Dedifferentiated amniotic fluid mesenchymal stem cell (primary cell): ENCODE data around the gene ATP1A4.
"Not testable (repeated sequence)": the region's sequence is repeated elsewhere in the genome, so short reads cannot be mapped to it uniquely, and the experiment has no call there.

Experiments
- DNase-seq: peaks from one replicate; pipeline ENCODE4 v3.0.0-alpha.2; 2016; ENCODE audit errors: extremely low spot score

ATP1A4 gene

DNA sequence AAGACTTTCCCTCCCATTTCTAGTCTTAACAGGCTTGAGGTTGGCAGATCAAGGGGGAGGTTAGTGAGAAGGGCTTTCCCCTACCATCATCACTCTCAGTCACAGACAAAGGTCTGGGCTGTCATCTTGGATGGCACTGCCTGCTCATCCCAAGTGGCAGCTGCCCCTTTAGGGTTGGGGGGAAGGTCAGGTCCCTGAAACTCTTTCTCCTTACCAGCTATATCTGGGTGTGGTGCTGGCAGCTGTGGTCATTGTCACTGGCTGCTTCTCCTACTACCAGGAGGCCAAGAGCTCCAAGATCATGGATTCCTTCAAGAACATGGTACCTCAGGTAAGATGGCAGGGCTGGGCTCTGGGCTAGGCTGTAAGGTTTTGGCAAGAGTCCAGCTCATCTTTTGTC lies 27.7 kb upstream of the ATP1A4 start:
- DNase-seq = no peak

- peak; percentile 27 for DNase-seq
These were observed 26.5 kb upstream of the ATP1A4 start for GRCh38 chr1:160124705-160125478.

GRCh38 chr1:160125746-160126145 lies 25.7 kb upstream of the ATP1A4 start:
- DNase-seq = no peak

- DNase-seq = not testable (repeated sequence)
These were observed 25.1 kb upstream of the ATP1A4 start for GRCh38 chr1:160126342-160126741.

GRCh38 chr1:160127381-160127780 lies 24.0 kb upstream of the ATP1A4 start:
- DNase-seq = no peak

DNA sequence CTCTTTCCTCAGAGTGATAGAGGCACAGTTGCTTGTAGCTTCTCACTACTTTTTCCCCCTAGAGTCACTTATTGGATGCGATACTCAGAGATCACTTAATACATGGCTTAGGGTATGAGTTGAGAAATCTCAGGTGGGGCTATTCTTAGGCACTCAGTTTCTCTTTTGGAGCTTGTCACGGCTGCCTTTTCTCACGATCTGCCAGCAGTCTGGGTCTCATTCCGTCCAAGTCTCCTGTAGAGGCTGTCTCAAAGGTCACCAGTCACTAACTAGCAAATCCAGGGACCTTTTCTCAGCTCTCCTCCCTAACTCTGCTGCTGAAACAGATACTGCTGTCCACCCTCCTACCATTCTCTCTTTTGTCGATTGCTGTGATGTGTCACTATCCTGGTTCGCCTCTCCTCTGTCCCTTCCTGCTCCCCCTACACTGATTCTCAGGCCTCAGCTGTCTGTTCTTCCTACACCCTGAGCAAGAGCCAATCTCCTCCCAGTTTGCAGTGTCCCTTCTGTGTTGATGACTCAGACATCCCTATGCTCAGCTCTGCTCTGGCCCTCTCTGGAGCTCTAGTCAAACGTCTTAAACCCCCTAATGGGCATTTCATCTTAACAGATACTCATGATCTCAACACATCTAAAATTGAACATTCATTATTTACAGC lies 23.4 kb upstream of the ATP1A4 start:
- peak; percentile 31 for DNase-seq

DNA sequence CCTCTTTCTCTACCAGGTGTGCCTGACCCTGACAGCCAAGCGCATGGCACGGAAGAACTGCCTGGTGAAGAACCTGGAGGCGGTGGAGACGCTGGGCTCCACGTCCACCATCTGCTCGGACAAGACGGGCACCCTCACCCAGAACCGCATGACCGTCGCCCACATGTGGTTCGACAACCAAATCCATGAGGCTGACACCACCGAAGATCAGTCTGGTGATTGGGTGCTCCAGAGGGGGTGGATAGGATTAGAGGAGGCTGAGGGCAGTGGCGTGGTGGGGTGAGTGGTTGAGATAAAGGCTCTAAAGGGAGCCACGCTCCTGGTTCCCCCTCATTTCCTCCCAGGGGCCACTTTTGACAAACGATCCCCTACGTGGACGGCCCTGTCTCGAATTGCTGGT lies 22.8 kb upstream of the ATP1A4 start:
- no peak for DNase-seq

GRCh38 chr1:160129046-160129445 lies 22.4 kb upstream of the ATP1A4 start:
- no peak for DNase-seq

DNA sequence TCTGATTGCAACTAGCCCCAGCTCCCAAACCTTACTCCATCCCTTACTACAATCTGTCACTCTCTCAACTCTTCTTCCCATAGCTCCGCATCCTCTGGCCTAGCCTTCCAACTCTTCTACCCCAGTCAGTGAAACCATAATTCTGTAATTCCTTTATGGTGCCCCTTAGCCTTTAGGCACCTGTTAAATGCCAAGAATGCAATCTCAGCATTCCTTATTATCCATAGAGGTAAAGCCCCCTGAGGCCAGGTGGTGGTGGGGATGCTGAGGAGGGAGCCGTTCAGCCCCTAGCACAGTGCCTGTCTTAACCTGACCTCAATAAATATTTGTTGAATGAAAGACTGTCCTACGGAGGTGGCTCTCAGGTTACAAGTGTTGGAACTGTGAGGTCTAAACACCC lies 21.8 kb upstream of the ATP1A4 start:
- DNase-seq = no peak

- no peak for DNase-seq
These were observed 21.4 kb upstream of the ATP1A4 start for GRCh38 chr1:160129966-160130365.

DNA sequence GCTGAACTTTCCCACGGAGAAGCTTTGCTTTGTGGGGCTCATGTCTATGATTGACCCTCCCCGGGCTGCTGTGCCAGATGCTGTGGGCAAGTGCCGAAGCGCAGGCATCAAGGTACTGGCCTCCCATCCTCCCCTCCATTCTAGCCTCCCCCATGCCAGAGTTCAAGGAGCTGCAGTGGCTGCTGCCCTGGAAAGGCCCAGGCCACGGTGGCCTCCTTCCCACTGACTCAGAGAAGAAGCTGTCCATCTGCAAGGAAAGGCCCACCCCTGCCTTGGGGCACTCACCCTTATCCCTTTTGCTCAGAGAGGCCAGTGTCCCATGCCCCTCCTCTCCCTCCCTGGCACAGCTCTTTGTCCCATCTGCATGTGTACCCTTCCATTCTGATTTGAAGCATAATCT lies 20.9 kb upstream of the ATP1A4 start:
- DNase-seq = no peak

DNA sequence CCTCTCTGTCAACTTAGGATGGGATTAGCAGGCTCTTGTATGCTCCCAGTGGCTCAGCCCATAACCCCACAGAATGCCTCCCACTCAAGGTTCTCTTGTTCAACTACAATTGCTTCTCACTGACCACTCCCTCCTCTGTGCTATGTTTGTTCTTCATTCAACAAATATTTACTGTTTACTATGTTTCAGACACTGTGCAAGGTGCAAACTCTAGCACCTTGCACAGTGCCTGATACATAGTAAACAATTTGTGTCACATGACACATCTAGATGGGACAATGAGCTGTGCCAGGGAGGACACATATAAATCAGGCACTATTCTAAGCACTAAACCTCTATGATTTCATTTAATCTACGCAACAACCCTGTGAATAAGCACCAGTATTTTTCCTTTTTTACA lies 20.5 kb upstream of the ATP1A4 start:
- no peak for DNase-seq

DNA sequence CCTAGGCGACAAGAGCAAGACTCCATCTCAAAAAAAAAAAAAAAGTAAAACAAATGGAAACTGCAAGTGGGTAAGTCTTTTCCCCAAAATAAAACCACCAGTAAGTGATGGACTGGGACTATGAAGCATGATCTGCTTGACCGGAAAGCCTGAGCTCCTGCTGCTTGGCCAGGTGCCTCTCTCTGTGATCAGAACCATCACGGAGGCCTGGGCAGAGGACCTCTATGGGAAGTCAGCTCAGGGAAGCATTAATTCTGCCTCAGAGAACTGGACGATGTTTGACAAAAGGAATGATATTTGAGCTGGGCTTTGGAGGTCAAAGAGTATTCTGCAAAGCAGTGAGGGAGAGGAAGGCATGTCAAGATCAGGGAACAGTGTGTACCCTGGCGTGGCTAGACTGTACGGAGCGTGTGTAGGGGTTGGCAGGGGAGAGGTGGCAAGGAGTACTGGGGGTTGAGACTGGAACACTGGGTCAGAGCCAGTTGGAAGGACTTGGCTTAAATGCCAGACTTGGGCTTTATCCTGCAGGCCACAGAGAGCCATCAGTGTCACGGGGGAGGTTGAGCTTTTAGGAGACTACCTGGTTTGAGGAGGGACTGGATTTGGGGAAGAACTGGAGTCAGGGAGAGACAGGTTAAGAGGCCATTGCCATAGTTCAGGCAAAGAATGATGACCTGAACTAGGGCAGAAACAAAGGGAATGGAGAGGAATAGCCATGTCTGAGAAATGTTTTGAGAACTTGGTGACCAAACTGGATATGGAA lies 19.4 kb upstream of the ATP1A4 start:
- DNase-seq = no peak

DNA sequence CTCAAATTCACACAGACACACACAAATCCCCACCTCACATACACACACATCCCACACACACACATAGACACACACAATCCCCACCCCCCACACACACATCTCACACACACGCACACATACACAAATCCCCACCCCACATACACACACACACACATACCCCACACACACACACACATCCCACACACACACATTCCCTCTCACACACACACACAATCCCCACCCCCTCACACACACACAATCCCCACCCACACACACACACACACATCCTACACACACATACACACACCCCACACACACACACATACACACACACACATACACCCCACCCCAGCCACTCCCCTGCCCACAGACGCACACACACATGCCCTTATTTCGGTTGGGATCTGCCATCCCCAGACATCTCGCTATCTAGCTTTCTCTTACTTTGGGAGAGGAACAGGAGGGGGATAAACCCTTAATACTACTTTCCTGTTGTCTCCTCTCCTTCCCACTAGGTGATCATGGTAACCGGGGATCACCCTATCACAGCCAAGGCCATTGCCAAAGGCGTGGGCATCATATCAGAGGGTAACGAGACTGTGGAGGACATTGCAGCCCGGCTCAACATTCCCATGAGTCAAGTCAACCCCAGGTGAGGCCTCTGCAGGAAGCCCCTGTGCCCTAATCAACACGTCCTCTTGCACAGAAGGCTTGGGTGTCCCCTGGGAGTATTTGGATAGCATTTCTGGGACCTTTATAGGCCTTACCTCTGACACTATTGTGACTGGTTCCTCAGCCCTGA lies 17.2 kb upstream of the ATP1A4 start:
- DNase-seq = no peak

DNA sequence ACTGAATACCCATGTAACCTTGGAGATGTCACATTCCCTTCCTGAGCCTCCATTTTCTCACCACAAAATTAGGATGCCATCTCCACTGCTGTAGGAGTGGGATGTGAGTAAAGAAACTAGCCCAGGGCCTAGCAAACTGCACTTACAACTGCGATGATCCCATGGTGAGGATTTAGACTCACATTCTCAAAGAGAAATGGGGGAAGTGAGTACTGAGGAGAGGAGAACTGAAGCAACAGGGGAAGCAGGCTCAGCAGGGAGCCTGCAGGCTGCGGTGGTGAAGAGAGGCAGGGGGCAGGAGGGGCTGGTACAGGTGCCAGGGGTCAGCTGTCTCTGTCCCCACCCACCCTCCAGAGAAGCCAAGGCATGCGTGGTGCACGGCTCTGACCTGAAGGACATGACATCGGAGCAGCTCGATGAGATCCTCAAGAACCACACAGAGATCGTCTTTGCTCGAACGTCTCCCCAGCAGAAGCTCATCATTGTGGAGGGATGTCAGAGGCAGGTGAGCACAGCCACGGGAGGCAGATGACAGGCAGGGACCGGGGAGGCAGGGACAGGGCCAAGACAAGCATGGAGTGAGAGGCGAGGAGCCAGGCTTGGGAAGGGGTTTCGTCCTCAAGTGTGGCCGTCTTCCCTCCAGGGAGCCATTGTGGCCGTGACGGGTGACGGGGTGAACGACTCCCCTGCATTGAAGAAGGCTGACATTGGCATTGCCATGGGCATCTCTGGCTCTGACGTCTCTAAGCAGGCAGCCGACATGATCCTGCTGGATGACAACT lies 16.4 kb upstream of the ATP1A4 start:
- no peak for DNase-seq

GRCh38 chr1:160136121-160136925 lies 15.1 kb upstream of the ATP1A4 start:
- DNase-seq = no peak

DNA sequence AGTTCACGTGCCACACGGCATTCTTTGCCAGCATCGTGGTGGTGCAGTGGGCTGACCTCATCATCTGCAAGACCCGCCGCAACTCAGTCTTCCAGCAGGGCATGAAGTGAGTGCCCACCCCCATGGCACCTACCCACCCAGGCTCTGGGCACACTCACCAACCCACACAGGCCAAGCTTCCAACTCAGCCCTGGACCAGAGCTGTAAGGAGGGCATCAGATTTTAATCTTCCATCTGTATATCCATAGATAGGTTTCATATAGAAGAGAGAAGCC lies 14.5 kb upstream of the ATP1A4 start:
- no peak for DNase-seq

GRCh38 chr1:160137216-160137862 lies 14.1 kb upstream of the ATP1A4 start:
- no peak for DNase-seq

DNA sequence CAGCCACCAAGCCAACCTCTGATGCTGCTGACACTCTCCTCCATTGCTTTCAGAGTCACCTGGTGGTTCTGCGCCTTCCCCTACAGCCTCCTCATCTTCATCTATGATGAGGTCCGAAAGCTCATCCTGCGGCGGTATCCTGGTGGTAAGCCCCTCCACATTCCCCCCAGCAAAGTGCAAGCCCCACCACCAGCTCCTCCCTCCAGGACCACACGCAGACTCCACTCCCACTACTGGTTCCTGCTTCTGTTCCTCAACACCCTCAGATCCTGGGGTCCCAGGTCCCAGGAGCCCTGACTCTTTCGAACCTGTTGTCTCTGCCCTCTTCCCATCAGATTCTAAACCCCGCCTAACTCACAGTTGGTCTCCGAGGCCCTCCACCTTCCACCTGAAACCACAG lies 11.6 kb upstream of the ATP1A4 start:
- no peak for DNase-seq

GRCh38 chr1:160143695-160144094 lies 7.7 kb upstream of the ATP1A4 start:
- no peak for DNase-seq
